Measurements from ENCODE around the gene MBP.

DNA sequence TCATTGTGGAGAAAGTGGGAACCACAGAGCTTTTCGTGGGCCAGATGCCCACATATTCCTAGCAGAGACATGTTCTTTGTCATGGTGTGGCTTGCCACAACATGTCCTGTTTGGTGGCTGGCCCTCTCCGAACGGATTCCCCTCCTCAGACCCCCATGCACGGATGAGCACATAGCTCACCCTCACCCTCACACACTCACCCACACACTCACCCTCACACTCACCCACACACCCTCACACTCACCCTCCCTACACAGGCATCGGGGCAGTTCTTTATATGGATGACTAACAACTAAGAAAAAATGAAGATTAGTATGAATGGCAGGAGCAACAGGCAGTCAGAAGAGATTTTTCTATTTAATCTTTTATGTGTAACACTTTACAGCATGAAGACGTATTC, 160.3 kb downstream of the MBP start:
- TF ChIP-seq TCF4 (CRISPR knock-in tag; IDR thresholded peaks at IDR 0.05; ENCODE audit: borderline replicate concordance): no peak
- no peak for TF ChIP-seq ZNF70 (CRISPR knock-in tag; IDR thresholded peaks at IDR 0.05)
- TF ChIP-seq, protein P1, sequence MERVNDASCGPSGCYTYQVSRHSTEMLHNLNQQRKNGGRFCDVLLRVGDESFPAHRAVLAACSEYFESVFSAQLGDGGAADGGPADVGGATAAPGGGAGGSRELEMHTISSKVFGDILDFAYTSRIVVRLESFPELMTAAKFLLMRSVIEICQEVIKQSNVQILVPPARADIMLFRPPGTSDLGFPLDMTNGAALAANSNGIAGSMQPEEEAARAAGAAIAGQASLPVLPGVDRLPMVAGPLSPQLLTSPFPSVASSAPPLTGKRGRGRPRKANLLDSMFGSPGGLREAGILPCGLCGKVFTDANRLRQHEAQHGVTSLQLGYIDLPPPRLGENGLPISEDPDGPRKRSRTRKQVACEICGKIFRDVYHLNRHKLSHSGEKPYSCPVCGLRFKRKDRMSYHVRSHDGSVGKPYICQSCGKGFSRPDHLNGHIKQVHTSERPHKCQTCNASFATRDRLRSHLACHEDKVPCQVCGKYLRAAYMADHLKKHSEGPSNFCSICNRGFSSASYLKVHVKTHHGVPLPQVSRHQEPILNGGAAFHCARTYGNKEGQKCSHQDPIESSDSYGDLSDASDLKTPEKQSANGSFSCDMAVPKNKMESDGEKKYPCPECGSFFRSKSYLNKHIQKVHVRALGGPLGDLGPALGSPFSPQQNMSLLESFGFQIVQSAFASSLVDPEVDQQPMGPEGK (CRISPR knock-in tag; IDR thresholded peaks at IDR 0.05; ENCODE audit: borderline replicate concordance): no peak
- TF ChIP-seq SNAI2 (CRISPR knock-in tag; IDR thresholded peaks at IDR 0.05): no peak
- TF ChIP-seq CSDC2 (CRISPR knock-in tag; IDR thresholded peaks at IDR 0.05): no peak
- TF ChIP-seq ZC3H10 (CRISPR knock-in tag; IDR thresholded peaks at IDR 0.05): no peak
- TF ChIP-seq, protein P2, sequence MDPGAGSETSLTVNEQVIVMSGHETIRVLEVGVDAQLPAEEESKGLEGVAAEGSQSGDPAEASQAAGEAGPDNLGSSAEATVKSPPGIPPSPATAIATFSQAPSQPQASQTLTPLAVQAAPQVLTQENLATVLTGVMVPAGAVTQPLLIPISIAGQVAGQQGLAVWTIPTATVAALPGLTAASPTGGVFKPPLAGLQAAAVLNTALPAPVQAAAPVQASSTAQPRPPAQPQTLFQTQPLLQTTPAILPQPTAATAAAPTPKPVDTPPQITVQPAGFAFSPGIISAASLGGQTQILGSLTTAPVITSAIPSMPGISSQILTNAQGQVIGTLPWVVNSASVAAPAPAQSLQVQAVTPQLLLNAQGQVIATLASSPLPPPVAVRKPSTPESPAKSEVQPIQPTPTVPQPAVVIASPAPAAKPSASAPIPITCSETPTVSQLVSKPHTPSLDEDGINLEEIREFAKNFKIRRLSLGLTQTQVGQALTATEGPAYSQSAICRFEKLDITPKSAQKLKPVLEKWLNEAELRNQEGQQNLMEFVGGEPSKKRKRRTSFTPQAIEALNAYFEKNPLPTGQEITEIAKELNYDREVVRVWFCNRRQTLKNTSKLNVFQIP (CRISPR knock-in tag; IDR thresholded peaks at IDR 0.05; ENCODE audit: borderline replicate concordance, low read depth): no peak
- no peak for TF ChIP-seq GLIS3 (CRISPR knock-in tag; IDR thresholded peaks at IDR 0.05)
- no peak for TF ChIP-seq ESRRG (CRISPR knock-in tag; IDR thresholded peaks at IDR 0.05)
- no peak for TF ChIP-seq OSR1 (CRISPR knock-in tag; IDR thresholded peaks at IDR 0.05)
- no peak for TF ChIP-seq ARNTL (CRISPR knock-in tag; IDR thresholded peaks at IDR 0.05; ENCODE audit: borderline replicate concordance, low read depth)
- TF ChIP-seq, protein P3, sequence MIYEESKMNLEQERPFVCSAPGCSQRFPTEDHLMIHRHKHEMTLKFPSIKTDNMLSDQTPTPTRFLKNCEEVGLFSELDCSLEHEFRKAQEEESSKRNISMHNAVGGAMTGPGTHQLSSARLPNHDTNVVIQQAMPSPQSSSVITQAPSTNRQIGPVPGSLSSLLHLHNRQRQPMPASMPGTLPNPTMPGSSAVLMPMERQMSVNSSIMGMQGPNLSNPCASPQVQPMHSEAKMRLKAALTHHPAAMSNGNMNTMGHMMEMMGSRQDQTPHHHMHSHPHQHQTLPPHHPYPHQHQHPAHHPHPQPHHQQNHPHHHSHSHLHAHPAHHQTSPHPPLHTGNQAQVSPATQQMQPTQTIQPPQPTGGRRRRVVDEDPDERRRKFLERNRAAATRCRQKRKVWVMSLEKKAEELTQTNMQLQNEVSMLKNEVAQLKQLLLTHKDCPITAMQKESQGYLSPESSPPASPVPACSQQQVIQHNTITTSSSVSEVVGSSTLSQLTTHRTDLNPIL (CRISPR knock-in tag; IDR thresholded peaks at IDR 0.05; ENCODE audit: low read depth): no peak
- no peak for TF ChIP-seq ZFP30 (CRISPR knock-in tag; IDR thresholded peaks at IDR 0.05)
- TF ChIP-seq ZNF565 (CRISPR knock-in tag; conservative IDR thresholded peaks at IDR 0.05; ENCODE audit: low read depth): no peak

Measured in SK-N-SH treated with all-trans-retinoic acid at 6 μM for 48 hours (cell line).